Measurements from ENCODE around the gene PDIA5.

PDIA5 gene

DNA sequence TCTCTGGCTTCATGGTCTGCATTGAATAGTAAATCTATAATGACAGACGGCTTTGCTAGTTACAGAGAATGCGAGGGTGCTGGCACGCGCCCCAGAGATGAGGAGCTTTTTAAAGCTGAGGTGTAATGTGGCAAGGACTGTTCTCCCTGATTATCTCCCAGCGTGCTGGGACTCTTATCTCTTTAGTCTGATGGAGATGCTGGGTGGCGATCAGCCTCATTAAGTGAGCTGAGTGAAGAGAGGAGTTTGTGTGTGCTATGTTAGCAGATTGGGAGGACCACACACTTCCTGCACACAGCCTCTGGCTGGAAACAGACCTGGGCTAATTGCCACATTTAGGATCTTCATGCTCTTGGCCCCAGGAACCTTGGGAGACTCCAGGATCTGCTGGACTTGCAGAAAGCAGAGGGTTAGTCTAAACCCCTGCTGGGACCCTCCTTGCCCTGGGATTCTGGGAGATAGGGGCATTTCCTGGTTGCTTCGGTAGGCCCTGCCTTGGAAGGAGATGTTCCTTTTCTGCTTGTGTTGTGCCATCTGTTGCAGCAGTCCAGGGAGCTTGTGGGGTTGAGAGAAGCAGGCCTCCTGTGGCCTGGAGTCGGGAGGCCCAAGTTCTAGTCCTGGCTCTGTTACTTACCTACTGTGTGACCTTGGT, 15.0 kb downstream of the PDIA5 start:
- no peak for DNase-seq
- peaks cover 0 to 33% of the 10 kb centered on the region in 2 donors for H3K4me1 Mint-ChIP-seq (ENCODE audit: low read depth in 2 of 2)
- H3K27ac Mint-ChIP-seq, result peak overlapping the region in 1 of 2 donors; percentile 61
- H3K27me3 Mint-ChIP-seq, result no peaks in the 10 kb centered on the region
- no peaks in the 10 kb centered on the region for H3K9me3 Mint-ChIP-seq
- no peak overlapping the region for H3K4me3 Mint-ChIP-seq
- no peaks in the 10 kb centered on the region for H3K36me3 Mint-ChIP-seq (ENCODE audit: insufficient read depth)
- no peak for ATAC-seq (replicated peaks)

DNA sequence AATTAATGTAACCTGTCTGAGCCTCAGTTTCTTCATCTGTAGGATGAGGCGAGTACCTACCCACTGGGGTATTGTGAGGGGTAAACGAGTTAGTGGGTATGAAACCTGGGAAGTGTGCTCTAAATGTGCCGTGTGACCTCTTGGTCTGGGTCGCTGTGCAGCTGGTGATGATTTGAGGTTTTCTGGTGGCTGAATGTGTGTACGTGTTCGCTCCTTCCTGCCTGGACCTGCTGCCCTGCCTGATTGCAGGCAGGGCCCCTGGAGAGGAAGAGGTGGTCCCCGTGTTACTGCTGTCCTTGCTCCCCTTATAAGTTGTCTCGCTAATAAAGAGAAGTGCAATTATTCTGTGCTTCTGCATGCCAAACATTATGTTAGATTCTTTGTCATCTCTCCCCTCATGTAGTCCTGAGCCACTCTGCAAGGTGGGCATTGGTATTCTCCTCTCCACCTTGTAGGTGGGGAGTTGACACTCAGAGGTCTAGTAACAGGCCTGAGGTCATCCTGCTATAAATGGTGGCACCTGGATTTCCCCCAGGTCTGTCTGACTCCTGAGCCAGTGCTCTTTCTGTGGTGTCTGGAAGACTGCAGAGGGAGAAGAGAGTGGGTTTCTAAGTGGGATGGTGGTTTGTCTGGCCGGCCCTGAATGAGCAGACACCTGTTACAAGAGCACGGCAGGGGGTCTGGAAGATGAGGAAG, 15.7 kb downstream of the PDIA5 start:
- no peak for DNase-seq
- peaks cover 0 to 33% of the 10 kb centered on the region in 2 donors for H3K4me1 Mint-ChIP-seq (ENCODE audit: low read depth in 2 of 2)
- H3K9me3 Mint-ChIP-seq, result no peaks in the 10 kb centered on the region
- no peak for ATAC-seq (replicated peaks)
- peak overlapping the region in 1 of 2 donors; percentile 61 for H3K27ac Mint-ChIP-seq
- no peak overlapping the region for H3K4me3 Mint-ChIP-seq
- H3K36me3 Mint-ChIP-seq (ENCODE audit: insufficient read depth), result no peaks in the 10 kb centered on the region
- no peaks in the 10 kb centered on the region for H3K27me3 Mint-ChIP-seq

DNA sequence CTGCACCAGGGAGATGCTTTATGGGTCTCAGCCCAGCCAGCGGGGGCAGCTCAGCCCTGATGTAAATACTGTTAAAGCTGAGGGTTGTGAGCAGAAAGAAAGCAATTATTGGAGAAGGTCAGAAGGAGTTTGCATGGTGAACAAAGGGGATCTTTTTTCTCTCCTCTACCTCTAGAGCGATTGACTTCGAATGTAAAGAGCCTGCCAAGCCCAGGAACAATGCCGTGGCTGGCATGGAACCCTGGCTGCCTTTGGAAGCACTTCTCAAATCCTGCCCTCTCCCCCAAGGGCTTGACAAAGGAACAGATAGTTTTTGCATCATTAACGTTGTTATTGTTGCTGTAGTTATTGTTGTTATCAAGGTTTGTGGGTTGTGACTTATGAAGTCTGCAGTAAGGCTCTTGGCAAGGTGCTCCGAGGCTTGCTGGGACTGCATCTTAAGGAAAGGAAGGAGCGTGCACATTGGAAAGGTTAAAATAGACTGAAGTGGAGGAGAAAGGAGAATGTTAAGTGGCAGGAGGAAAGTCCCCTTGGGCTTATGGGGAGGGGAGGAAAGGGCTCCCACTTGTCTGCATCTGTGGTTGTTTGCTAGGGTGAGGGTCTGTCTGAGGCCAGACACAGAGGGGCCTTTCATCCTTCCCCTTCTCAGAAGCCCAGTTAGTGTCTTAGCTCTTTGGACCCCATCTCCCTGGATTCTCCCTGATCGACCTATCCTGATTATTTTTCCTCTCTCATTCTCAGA, 16.7 kb downstream of the PDIA5 start:
- Mint-ChIP-seq H3K4me3 (no peak overlapping the region), H3K9me3 (no peaks in the 10 kb centered on the region), H3K27ac (peak overlapping the region in 1 of 2 donors; percentile 4), H3K4me1 (ENCODE audit: low read depth in 2 of 2) (peaks cover 0 to 31% of the 10 kb centered on the region in 2 donors), H3K27me3 (no peaks in the 10 kb centered on the region), H3K36me3 (ENCODE audit: insufficient read depth) (no peaks in the 10 kb centered on the region)
- no peak for DNase-seq
- no peak for ATAC-seq (replicated peaks)

DNA sequence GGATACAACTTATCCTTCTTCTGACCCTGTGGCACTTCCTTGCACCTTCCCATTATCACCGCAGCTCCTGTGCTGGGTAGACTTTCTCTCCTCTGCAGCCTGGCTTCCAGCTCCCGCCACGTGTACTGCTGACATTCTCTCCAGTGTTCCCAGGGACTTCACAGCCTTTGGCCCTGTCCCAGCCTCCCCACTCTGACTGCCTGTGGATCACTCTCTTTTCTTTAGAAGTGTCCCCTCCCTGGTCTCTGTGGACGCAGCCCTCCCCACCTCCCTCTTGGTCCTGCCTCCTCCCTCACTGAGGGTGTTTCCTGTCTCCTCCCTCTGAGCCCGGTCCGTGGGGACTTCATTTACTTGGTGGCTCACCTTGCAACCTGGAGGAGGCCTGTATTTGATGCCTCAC, 17.4 kb downstream of the PDIA5 start:
- peak overlapping the region; percentile 4 to 9 for H3K27ac Mint-ChIP-seq
- H3K27me3 Mint-ChIP-seq, result no peaks in the 10 kb centered on the region
- no peak for ATAC-seq (replicated peaks)
- H3K4me1 Mint-ChIP-seq (ENCODE audit: low read depth in 2 of 2), result peaks cover 0 to 31% of the 10 kb centered on the region in 2 donors
- no peak overlapping the region for H3K4me3 Mint-ChIP-seq
- no peaks in the 10 kb centered on the region for H3K36me3 Mint-ChIP-seq (ENCODE audit: insufficient read depth)
- no peaks in the 10 kb centered on the region for H3K9me3 Mint-ChIP-seq
- no peak for DNase-seq

DNA sequence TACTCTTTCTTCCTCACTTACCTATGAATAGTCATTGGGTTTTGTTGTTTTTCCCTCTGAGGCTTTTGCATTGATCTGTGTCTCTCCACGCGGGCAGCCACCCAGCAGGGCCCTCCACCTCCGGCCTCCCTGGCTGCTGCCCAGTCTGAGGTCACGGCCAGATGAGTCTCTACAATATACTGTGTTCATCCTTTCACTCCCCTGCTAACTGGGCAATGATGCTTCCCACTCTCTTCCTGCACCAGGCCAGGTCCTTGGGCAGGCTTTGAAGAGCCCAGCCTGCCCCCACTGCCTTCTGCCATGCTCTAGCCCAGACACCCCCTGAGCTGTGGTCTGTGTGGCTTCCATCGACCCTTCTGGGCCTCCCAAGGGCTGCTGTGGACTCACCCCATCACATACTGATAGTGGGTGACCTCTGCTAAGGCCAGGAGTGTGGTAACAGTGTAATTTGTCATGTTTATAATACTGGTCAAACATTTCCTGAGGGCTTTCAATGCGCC, 18.0 kb downstream of the PDIA5 start:
- no peaks in the 10 kb centered on the region for H3K27me3 Mint-ChIP-seq
- H3K27ac Mint-ChIP-seq, result peak overlapping the region in 1 of 2 donors; percentile 9
- DNase-seq (no peak), ATAC-seq (replicated peaks) (no peak)
- no peaks in the 10 kb centered on the region for H3K9me3 Mint-ChIP-seq
- H3K4me1 Mint-ChIP-seq (ENCODE audit: low read depth in 2 of 2), result peaks cover 0 to 31% of the 10 kb centered on the region in 2 donors
- H3K36me3 Mint-ChIP-seq (ENCODE audit: insufficient read depth), result no peaks in the 10 kb centered on the region
- H3K4me3 Mint-ChIP-seq, result no peak overlapping the region

DNA sequence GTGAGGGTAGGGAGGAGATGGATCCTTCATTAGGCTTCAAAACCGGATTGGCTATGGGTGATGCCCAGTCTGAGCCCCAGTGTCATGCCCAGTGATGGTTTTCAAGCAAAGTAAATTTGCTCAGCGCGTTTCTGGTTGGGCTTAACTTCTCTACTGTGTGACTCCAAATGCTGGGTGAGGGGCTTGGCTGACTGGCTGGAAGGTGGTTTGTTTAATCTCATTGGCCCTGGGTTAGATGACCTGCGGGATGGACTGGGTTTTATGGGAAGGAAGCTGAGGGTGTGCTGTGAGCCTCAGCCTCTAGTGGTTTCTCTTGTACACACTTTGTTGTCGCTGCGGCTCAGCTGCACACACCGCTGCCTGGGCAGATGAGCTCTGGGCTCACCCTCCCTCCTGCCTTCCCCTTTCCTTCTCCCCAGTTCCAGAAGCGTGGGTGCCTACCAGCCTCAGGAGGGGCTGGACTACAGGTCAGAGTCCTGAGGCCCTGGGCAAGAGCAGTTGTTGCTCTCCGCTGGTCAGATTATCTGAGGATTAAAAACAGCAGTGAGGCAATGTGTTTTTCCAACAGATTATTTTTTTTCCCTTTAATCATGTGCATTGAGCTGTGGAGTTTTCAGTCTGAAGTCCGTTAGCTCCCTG, 18.6 kb downstream of the PDIA5 start:
- ATAC-seq (replicated peaks) (no peak), DNase-seq (no peak)
- no peaks in the 10 kb centered on the region for H3K36me3 Mint-ChIP-seq (ENCODE audit: insufficient read depth)
- no peak overlapping the region for H3K4me3 Mint-ChIP-seq
- H3K27ac Mint-ChIP-seq, result peak overlapping the region in 1 of 2 donors; percentile 8
- no peaks in the 10 kb centered on the region for H3K9me3 Mint-ChIP-seq
- no peaks in the 10 kb centered on the region for H3K27me3 Mint-ChIP-seq
- H3K4me1 Mint-ChIP-seq (ENCODE audit: low read depth in 2 of 2), result peaks cover 0 to 31% of the 10 kb centered on the region in 2 donors

DNA sequence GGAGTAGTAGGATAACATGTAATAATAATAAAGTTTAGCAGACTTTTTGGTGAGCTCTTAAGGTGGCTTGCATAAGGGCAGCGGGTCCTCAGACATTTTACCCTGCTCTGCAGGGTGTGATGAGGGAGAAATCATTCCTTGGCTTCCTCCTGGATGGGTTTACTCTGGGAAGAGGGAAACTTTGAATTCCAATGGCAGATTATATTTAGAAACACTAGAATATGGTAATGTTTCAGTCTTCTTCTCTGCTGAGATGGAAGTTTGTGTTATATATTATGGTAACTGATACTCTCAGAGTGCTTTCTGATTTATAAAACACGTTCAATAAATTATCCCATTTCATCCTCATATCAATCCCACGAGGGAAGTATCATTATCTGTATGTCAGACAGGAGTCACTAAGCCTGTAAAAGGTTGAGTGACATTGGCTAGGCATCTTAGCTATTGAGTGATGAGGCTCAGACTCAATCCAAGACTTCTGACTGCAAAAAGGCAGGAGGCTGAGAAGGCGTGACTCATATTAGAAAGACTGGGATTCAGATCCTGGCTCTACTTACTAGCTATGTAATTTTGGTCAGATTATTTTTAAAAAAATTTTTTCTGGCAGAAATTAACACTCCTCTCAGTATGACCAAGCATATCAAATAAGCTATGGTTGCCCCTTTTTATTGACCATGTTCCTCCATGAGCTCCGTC, 19.3 kb downstream of the PDIA5 start:
- Mint-ChIP-seq H3K9me3 (no peaks in the 10 kb centered on the region), H3K4me1 (ENCODE audit: low read depth in 2 of 2) (peaks cover 0 to 35% of the 10 kb centered on the region in 2 donors), H3K4me3 (no peak overlapping the region), H3K27me3 (no peaks in the 10 kb centered on the region), H3K36me3 (ENCODE audit: insufficient read depth) (no peaks in the 10 kb centered on the region), H3K27ac (no peak overlapping the region)
- no peak for ATAC-seq (replicated peaks)
- no peak for DNase-seq

DNA sequence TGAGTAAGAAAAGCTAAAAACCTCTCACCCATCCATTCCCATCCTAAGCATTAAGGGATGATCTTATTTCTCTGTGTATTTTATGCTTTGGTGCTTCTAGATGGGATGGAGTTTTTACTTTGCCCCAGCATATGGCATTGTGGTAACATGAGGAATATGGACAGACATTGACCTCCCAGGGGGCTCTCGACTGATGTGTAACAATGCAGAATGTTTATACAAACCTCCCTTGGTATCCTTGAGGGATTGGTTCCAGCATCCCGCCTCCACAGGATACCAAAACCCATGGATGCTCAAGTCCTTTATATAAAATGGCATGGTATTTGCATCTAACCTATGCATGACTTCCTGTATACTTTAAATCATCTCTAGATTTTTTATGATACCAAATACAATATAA, 21.6 kb downstream of the PDIA5 start:
- peaks cover 3% of the 10 kb centered on the region for H3K36me3 Mint-ChIP-seq (ENCODE audit: insufficient read depth)
- no peaks in the 10 kb centered on the region for H3K27me3 Mint-ChIP-seq
- DNase-seq, result no peak
- no peak overlapping the region for H3K27ac Mint-ChIP-seq
- no peaks in the 10 kb centered on the region for H3K9me3 Mint-ChIP-seq
- H3K4me1 Mint-ChIP-seq (ENCODE audit: low read depth in 2 of 2), result peaks cover 0 to 26% of the 10 kb centered on the region in 2 donors
- H3K4me3 Mint-ChIP-seq, result no peak overlapping the region
- ATAC-seq (replicated peaks), result no peak

DNA sequence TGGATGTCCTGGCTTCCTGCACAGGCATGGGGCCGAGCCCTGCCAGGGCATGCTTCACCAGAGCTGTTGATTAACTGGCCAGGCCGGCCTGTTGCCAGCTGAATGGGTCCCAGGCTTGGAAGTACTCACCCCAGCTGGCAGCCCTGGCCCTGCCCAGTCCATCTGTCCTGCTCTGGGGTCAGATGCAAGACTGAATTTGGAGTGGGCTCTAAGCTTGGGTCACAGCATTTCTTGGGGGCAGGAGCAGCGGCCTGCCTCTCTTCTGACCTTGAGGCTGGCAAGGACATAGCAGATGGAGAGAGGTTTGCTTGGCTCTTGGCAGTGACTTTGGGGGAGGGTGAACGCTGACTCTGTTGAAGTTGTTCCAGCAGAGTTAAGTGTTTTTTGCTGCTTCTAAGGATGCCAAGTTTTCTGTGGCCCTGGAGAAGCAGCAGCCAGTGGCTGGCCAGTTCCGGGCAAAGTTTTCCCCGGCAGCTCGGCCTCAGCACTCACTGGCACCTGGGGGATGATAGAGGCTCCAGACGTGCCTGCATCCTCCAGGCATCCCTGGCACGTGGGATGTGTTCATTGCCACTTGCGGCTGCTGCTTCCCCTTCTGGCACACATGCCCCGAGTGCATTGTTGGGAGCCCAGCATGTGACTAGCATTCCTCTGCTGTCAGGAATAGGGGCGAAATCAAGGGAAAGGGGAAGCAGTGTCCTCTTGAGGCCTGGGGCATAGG, 22.9 kb downstream of the PDIA5 start:
- H3K9me3 Mint-ChIP-seq, result no peaks in the 10 kb centered on the region
- ATAC-seq (replicated peaks) (no peak), DNase-seq (no peak)
- no peaks in the 10 kb centered on the region for H3K27me3 Mint-ChIP-seq
- peaks cover 0 to 16% of the 10 kb centered on the region in 2 donors for H3K4me1 Mint-ChIP-seq (ENCODE audit: low read depth in 2 of 2)
- no peak overlapping the region for H3K27ac Mint-ChIP-seq
- peaks cover 3% of the 10 kb centered on the region for H3K36me3 Mint-ChIP-seq (ENCODE audit: insufficient read depth)
- no peak overlapping the region for H3K4me3 Mint-ChIP-seq

DNA sequence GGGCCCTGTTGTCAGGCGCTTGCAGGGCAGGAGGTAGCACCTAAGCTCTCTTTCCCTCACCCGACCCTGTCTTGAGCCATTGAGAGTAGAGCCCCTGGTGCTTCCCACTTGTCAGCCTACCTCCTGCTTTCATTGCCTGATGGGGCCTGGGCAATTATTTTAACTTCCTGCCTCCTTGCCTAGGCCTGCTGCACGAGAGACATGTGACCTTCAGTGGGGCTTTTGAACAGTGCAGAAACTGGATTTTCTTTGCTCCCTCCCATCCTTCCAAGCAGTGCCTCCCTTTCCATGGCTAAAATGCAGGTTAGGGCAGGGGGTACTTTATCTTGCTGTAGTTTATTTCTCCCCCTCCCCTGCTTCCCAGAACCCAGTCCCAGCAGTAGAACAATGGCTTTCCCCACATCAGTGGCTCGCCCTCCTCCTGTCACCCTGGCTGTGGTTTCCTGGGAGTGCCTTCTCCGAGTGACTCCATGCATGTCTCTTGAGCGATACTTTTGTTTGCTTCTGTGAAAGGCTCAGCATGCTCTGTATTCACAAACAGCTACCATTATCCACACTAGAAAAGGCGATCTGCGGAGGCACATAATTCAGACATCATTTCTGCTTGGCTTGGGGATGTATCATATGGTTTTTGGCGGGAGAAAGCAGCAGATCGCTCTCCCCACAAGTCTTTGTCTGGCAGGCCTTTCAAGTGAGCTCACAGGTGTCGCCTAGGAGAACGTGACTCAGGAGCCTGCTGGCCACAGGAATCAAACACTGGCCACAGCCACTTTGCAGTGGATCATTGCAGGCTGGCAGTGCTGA, 24.1 kb downstream of the PDIA5 start:
- Mint-ChIP-seq H3K4me3 (no peak overlapping the region), H3K4me1 (ENCODE audit: low read depth in 2 of 2) (peaks cover 0 to 7% of the 10 kb centered on the region in 2 donors), H3K27me3 (no peaks in the 10 kb centered on the region), H3K36me3 (ENCODE audit: insufficient read depth) (peaks cover 3% of the 10 kb centered on the region), H3K27ac (peak overlapping the region in 1 of 2 donors; percentile 70), H3K9me3 (no peaks in the 10 kb centered on the region)
- no peak for DNase-seq
- no peak for ATAC-seq (replicated peaks)

DNA sequence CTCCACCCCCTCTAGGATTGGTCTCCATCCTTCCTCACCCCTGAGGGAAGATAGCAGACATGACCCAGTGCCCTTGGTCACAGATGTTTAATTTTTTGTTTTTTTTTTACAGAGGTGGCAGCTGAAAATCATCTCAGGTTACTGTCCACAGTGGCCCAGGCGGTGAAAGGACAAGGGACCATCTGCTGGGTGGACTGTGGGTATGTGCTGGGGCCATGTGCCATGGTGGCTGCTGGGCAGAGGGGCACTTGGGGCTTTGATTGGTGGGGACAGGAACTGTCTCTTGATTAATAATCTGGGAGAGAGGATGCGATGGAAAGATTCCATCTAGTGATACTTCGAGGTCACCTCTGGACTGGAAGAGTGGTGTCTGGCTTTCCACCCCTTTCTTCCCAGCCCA, 25.4 kb downstream of the PDIA5 start:
- H3K36me3 Mint-ChIP-seq (ENCODE audit: insufficient read depth), result peaks cover 10% of the 10 kb centered on the region
- H3K27me3 Mint-ChIP-seq, result no peaks in the 10 kb centered on the region
- DNase-seq (no peak), ATAC-seq (replicated peaks) (no peak)
- no peak overlapping the region for H3K4me3 Mint-ChIP-seq
- no peaks in the 10 kb centered on the region for H3K9me3 Mint-ChIP-seq
- H3K4me1 Mint-ChIP-seq (ENCODE audit: low read depth in 2 of 2), result peaks cover 0 to 7% of the 10 kb centered on the region in 2 donors
- H3K27ac Mint-ChIP-seq, result no peak overlapping the region

DNA sequence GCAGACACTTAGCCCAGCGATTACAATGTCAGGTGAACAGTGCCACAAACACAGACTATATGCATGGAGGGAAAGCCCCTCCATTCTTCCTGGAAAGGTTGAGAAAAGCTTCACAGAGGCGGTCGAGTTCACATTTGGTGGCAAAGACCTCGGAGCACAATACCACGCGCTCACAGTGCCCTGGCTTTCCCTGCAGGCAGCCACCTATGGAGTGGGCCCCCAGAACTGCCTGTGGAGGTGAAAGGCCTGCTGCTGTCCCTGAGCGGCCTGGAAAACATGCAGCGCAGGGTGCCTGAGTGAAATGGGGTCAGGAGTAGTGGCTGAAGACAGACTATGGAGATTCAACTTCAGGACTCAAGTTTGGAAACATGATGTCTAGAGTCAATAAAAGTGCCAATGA, 26.9 kb downstream of the PDIA5 start:
- peaks cover 0 to 7% of the 10 kb centered on the region in 2 donors for H3K4me1 Mint-ChIP-seq (ENCODE audit: low read depth in 2 of 2)
- no peak for DNase-seq
- H3K4me3 Mint-ChIP-seq, result no peak overlapping the region
- peaks cover 10% of the 10 kb centered on the region for H3K36me3 Mint-ChIP-seq (ENCODE audit: insufficient read depth)
- H3K27ac Mint-ChIP-seq, result no peak overlapping the region
- no peaks in the 10 kb centered on the region for H3K9me3 Mint-ChIP-seq
- ATAC-seq (replicated peaks), result no peak
- no peaks in the 10 kb centered on the region for H3K27me3 Mint-ChIP-seq
